GM12892 (cell line): Measurements from ENCODE around the gene CREB3L1.

Experiments
- DNase-seq: peaks from one replicate; pipeline ENCODE4 v3.0.0; 2011; ENCODE audit not compliant: insufficient read length
- FAIRE-seq: peaks from 2 replicates; lab custom pipeline; 2011; peaks lifted over from hg19 to GRCh38; lab: Jason Lieb, UNC
- POLR2A ChIP-seq: IDR thresholded peaks from 2 replicates; pipeline ENCODE4 v1.6.1; 2011; ENCODE audit warnings: low read depth, low read length, control low read depth
- POLR2AphosphoS5 ChIP-seq: IDR thresholded peaks from 2 replicates; pipeline ENCODE4 v1.6.1; 2011; ENCODE audit warnings: low read depth, low read length, control low read depth
- TAF1 ChIP-seq: IDR thresholded peaks from 2 replicates; pipeline ENCODE4 v1.6.1; 2011; ENCODE audit warnings: low read depth, mild to moderate bottlenecking, control low read depth, low read length, borderline replicate concordance

The CREB3L1 gene

GRCh38 chr11:46335271-46335670 lies 57.8 kb downstream of the CREB3L1 start:
- no peak for FAIRE-seq

DNA sequence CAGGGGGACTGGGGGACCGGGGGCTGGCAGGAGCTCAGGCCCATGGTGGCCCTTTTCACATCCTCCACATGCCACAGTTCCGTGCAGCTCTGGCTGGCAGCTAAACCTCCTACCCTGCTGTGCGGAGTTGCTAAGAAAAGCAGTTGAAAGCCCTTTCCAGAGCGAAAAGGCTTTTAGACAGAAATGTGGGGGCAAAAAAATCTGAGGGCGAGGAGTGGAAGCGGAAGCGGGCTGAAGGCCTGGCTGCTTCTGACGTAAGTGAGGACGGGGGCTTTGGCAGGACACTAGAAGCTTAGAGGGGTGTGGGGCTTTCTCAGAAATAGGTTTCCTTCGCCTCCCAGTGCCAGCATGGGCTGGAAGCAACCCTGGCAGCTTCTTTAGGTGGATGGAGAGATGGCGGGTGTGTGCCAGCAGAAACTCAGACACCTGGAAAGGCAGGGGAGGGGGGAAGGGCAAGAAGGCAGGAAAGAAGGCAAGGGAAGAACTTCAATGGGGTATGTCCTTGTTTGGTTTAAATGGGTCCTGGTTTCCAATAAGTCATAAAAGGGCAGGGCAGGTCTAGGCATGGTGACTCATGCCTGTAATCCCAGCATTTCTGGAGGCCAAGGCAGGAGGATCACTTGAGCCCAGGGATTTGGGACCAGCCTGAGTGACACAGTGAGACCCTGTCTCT lies 58.6 kb downstream of the CREB3L1 start:
- no peak for TF ChIP-seq POLR2A
- no peak for TF ChIP-seq POLR2AphosphoS5
- TF ChIP-seq TAF1 = no peak
- FAIRE-seq (no peak), DNase-seq (no peak)

More at GRCh38 chr11:46335271-46335670, 57.8 kb downstream of the CREB3L1 start:
- TF ChIP-seq POLR2AphosphoS5 (no peak), TAF1 (no peak), POLR2A (no peak)
- no peak for DNase-seq

GRCh38 chr11:46336563-46337180 lies 59.2 kb downstream of the CREB3L1 start:
- DNase-seq (no peak), FAIRE-seq (no peak)
- no peak for TF ChIP-seq POLR2A
- TF ChIP-seq TAF1 = no peak
- no peak for TF ChIP-seq POLR2AphosphoS5

GRCh38 chr11:46337626-46338345 lies 60.3 kb downstream of the CREB3L1 start:
- no peak for DNase-seq
- no peak for TF ChIP-seq POLR2A
- no peak for TF ChIP-seq TAF1
- TF ChIP-seq POLR2AphosphoS5 = no peak
- FAIRE-seq = no peak

DNA sequence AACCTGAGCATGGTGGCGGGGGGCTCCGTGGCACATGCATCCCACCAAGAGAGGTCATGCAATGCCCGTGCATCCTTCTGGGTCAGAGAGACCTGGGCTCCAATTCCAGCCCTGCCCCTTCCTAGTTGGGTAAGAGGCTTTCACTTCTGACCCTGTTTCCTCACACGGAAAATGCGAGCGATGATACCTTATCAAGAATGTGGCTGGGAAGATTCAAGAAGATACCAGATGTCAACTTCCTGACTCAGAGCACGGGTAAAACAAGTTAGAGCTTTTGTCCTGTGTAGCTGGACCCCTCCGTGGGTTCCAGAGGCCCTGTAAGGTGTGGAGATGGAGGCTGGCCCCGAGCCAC lies 61.1 kb downstream of the CREB3L1 start:
- no peak for DNase-seq
- FAIRE-seq = no peak
- no peak for TF ChIP-seq TAF1

- no peak for FAIRE-seq
- DNase-seq = no peak
- TF ChIP-seq TAF1 (no peak), POLR2A (no peak), POLR2AphosphoS5 (no peak)
Measured at GRCh38 chr11:46338988-46339666, 61.7 kb downstream of the CREB3L1 start.

DNA sequence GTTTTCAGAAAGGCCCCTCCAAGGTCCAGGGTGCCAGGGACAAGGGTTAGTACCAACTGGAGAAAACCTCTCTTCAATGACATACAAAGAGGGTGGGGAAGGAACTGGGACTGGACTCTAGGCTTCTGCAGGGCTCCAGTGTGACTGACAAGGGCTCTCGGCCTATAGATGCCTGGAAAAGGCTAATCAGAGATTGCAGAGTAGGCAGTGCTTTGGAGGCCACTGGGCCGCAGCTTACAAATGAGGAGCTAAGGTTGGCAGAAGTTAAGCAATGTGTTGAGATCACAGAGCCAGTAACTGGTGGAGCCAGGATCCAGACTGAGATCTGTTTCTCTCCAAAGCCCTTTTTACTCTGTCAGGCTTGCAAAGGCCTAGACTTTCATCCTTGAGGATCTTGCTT lies 62.4 kb downstream of the CREB3L1 start:
- FAIRE-seq = no peak
- DNase-seq = no peak
- TF ChIP-seq POLR2AphosphoS5 = no peak
- TF ChIP-seq POLR2A = no peak
- no peak for TF ChIP-seq TAF1

DNA sequence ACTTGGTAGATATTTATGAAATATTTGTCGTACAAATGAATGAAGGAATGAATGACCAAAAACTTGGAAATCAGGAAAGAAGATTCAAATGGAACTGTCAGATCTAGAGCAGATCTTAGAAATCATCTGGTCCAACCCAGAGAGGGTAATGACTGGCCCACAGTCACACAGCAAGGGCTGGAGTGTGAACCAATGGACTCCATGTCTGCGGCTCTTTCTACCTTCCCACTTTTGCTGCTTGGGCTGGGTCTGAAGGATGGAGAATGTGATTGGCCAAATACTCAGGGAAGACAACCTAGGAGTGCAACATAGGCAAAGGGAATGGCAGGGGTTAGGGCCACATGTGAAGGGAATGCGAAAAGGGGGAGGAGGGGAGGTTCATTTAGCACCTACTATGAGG lies 64.0 kb downstream of the CREB3L1 start:
- no peak for DNase-seq
- no peak for FAIRE-seq
- TF ChIP-seq TAF1 (no peak), POLR2AphosphoS5 (no peak), POLR2A (no peak)

- no peak for DNase-seq
- TF ChIP-seq POLR2AphosphoS5 (no peak), TAF1 (no peak), POLR2A (no peak)
- FAIRE-seq = no peak
Measured at GRCh38 chr11:46342239-46342638, 64.8 kb downstream of the CREB3L1 start.

- FAIRE-seq = no peak
- DNase-seq = no peak
- TF ChIP-seq POLR2A (no peak), TAF1 (no peak), POLR2AphosphoS5 (no peak)
Measured at GRCh38 chr11:46343520-46343919, 66.1 kb downstream of the CREB3L1 start.

GRCh38 chr11:46345131-46345597 lies 67.7 kb downstream of the CREB3L1 start:
- DNase-seq (no peak), FAIRE-seq (peak; percentile 38)
- TF ChIP-seq POLR2A (no peak), TAF1 (no peak), POLR2AphosphoS5 (no peak)
